ENCODE results near the gene PIM2.

PIM2 gene

DNA sequence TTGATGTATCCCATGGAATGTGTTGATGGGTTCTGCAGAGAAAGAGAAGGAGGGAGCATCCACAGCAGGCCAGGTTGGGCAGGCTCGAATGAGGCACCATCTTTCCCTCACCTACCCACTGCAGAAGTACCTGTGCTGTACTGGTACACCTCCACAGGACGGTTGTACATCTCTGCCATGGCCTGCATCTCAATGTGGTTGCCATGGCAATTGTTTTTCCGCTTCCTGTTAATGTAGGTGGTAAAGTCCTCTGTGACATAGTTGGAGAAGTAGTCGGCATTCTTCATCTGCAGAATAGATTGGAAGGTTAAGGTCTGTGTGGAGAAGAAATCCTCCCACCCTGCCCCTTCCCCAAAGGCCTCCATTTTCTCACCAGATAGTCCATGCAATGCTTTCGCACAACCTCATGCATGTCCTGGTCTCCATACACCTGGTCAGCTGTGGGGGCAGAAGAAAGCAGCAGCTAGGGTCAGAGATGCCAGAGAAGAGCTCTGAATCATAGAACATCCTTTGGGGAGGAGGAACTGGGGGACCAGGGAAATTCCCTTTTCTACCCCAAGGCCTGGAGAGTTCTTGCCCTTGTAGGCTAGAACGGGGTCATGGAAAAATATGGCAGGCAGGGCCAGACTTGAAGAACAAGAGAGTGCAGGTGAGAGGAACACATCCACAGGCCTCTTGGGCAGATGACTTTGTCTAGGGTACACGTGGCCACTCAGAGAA is 15.9 kb upstream of the PIM2 start:
- DNase-seq: no peak

DNA sequence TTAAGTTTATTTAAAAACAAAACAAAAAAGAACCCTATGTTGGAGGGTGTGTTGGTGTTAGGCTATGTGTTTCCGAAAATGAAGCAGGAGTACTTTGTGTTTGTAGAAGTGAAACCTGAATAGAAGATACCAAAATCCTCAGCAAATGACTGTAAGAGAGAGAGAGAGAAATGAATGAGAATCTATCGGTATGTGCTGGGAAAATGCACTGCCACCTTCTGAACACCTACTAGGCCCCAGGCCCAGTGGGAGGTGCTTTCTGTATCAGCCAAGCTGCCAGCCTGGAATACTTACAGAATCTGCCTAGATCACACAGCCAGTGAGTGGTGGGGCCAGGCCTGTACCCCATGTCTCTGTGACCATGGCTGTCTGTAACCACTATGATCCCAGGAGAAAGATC is 14.9 kb upstream of the PIM2 start:
- no peak for DNase-seq

DNA sequence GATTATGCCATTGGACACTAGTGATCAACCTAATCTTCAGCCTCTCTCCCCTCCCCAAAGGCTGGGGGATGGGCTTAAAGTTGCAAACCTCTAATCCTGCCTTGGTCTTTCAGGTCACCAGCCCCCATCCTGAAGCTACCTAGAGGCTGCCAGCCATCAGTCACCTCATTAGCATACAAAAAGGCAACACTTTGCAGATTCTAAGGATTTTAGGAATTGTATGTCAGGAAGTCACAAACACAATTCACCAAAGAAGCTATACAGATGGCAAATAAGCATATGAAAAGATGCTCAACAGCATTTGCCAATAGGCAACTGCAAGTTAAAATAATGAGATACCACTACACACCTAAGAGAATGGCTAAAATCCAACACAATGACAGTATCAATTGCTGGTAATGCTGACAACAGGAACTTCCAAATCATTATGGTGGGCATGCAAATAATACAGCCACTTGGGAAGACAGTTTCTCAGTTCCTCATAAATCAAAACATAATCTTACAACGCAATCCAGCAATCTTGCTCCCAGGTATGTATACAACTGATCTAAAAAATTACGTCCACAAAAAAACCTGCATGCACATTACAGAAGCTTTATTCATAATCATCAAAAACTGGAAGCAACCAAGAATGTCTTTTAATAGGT is 9.0 kb upstream of the PIM2 start:
- DNase-seq: no peak

DNA sequence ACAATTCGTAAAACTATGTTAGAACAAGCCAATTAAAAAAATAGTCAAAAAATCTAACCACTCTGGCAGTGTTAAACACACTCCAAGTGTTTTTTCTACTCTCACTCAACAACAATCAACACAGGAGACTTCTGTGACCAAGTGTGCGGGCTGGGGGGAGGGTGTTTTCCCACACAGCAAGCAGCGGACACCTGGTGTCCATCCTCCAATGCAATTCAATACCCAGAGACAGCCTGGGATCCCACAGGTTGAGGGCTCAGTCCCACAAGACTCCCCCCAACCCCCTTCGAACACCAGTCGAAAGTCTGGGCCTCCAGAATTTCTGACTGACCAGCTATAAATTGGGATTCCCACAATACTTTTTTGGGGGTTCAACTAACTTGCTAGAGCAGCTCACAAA is 8.3 kb upstream of the PIM2 start:
- DNase-seq: no peak

DNA sequence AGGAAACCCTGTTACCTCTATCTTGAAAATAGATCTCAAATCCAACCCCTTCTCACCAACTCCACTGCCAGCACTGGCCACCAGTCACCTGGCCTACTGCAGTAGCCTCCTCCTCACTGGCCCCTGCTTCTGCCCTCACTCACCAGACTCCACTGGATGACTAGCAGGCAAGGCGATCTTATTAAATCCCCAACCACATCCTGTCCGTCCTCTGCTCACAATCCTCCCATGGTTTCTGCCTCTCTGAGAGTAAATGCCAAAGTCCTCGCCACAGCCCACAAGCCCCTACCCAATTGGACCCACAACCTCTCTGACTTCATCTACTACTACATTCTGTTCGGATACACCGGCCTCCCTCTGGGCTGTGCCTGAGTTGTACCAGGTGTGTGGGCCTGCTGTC is 5.4 kb upstream of the PIM2 start:
- no peak for DNase-seq

DNA sequence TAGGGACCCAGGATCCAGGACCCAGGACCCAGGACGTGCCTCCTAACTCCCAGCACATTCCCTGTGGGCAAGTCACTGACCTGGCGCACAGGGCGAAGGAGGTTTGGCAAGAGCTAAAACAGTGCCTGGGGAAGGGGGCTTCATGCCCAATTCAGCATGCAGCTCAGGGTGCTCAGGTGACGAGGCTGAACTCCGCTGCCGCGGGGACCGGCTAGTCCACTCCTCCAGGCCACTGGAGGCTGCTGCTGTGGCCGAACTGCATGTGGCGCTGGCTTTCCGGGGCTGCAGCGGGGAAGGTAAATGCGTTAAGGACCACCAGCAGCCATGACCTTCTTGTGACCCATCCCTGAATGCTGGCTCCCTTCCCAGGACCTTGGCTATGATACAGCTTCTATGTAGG is 4.9 kb upstream of the PIM2 start:
- no peak for DNase-seq

DNA sequence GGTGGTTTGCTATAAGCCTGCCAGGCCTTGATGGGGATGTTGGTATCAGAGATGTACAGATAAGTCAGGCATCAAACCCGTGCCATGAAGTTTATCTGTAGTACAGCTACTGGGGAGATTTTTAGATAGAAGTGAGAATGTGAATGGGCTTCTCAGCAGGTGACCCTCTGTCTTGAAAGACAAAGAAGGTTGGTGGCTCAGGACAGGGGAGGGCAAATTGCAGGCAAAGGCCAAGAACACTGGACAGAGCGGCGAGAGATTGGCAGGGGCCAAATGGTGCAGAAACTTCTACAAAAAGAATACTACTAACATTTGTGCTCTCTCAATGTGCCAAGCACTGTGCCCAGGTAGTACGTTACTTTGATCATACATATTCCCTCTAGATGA is 1.9 kb upstream of the PIM2 start:
- no peak for DNase-seq

DNA sequence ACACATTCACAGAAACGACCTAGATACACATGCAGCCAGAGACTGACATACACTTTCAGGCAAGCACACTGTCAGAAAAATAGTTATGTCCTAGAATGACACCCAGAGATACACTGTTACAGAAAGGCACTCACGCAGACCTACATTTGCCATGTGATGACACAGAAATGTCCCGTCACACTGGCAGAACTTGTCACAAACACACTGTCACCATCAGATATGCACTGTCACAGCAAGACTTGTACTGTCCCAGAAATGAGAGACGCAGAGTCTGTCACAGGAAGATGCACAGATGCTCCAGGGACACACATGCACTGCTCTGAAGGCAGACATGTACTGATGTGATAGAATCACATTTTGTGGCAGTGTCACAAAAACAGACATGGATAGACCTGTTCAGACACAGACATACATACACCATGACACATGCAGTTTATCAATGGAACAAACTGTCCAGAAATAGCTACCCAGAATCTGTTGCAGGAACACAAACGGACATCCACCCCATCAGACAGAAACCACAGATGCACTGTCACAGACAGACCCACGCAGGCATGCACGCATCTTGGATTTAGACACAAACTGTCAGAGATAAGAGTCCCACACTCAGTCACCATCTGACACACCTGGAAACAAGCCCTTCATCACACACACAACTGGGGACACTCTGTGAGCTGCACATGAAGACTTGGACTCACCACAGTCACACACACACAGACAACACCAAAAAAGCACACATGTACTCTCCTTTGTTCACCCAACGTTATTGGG is 1.3 kb upstream of the PIM2 start:
- DNase-seq: no peak

DNA sequence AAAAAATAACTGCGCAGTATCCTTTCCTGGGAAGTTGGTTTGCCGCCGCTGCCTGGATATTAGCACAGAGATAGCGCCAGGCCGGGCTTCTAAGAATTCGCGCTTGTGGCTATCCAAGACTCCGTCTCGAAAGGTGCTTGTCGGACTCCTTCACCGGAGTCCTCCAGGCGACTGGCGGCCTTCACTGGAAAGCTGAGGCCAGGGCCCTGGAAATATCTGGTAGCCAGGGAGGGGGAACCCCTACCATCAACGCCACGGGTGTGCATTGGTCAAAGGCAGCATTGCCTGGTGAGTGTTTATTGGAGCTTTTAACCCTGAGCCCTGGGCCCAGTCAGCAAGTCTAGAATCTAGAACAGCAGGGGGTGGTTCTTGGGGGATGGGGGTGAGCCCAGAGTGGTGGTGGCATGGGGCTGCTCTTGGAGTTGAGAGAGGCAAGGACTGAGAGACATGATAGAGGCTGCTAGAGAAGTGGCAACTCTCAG is 577 bp upstream of the PIM2 start:
- DNase-seq: no peak

DNA sequence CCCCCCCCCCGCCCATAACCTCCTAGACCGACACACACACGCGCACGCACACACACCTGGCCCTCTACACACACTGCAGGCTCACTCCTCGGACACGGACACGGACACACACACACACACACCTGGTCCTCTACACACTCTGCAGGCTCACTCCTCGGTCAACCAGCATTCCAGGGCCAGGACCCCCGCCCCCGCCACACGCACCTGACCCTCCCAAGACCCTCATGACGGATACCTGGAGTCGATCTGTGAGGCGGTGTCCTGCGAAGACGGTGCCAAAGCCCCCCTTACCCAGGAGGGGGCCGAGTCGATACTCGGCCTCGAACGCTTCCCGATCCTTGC is 552 bp downstream of the PIM2 start:
- no peak for DNase-seq

DNA sequence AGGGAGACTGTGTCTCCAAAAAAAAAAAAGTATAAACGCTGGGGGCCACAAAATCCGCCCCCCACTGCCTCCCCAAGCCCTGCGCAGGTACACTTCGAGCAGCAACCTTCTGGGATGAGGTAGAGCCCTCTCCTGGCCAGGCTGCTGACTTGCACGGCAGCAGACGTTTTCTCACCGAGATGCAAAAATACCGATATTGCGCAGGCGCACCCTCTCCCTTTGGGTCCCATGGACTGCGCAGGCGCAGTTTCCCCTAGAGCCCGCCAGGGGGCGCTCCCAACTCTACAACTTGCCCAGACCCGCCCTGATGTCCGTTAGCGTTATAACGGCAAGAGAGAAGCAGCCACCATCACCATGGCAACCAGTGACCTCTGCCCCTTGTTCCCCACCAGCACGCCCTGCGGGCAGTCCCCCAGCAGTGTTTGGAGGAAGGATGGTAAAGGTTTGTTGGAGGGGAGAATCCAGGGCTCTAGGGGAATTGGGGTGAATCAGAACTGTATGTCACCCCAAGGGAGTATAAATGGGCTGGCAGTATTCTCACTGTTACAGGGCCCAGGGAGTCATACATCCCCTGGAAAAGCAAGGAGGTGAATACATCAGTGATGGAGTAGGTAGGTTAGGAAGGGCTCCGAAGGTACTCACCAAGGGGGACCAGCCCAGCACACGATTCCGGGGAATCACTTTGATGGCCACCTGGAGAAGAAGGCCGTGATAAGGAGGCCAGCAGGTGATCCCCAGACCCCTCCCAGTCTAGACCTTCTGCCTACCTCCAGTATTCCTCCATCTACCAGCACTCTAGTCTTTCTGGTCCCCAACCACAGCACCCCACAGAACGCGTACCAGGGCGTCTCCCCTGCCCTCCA is 1.5 kb downstream of the PIM2 start:
- DNase-seq: peak; percentile 70

DNA sequence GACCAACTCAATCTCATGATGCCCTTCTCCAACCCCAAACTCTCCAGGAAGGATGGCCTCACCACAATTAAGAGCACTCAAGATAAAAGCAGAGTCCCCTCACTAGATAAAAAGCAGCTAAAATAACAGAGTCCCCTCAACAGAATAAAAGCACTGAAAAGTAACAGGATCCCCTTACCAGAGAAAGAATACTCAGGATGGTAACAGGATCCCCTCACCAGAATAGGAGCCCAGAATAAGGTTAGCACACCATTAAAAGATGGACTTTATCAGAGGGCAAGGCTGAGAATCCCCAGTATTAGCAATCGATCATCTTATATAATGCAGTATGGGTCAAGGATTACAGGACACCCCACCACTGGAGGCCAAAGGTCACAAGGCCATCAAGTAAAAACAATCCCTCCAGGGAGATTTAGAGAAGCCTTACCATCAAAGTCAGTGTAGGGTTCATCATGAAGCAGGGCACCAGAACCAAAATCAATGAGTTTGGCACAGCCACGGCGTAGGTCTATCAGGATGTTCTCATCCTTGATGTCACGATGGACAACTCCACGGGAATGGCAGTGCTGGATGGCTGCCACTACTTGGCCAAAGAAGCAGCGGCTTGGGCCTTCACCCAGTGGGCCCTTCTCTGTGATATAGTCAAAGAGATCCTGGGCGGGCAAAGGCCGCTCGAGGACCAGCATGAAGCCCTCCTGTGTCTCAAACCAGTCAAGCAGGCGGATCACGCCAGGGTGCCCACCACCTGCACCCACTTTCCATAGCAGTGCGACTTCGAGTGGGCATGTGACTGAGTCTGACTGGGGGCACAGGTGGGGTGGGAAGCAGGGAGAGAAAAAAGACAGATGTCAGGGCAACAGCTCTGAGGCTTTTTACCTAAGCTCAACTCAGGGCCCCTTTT is 4.0 kb downstream of the PIM2 start:
- no peak for DNase-seq

DNA sequence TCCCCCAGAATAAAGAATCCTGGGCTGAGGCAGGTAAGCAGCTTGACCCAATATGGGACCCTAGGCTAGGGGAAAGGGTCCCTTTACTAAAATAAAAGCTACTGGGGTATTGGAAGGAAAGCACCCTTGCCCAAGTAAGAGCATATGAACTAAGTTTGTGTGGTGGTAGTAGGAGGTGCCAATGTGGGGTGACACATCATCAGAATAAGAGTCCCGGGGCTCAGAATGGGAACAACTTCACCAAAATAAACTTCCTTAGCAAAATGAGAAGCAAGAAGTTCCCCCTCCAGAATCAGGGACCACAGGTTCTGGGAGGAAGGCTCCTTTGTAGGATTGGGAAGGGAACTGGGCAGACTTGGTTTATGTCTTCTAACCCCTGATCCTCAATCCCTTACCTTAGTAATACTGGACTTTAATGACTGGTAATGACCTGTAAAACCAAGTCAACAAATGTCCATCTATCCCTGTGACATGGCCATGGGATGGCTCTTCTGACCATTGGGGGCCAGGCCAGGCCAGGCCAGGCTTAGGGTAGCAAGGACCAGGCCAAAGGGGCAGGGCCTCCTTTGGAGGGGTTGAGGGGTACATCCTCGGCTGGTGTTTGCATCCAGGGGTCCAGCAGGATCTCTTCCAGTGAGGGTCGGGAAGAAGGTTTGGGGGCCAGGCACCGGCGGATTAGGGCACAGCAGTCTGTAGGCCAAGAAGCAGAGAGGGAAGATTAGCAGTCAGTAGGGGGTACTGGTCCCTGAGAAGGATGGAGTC is 5.0 kb downstream of the PIM2 start:
- no peak for DNase-seq

DNA sequence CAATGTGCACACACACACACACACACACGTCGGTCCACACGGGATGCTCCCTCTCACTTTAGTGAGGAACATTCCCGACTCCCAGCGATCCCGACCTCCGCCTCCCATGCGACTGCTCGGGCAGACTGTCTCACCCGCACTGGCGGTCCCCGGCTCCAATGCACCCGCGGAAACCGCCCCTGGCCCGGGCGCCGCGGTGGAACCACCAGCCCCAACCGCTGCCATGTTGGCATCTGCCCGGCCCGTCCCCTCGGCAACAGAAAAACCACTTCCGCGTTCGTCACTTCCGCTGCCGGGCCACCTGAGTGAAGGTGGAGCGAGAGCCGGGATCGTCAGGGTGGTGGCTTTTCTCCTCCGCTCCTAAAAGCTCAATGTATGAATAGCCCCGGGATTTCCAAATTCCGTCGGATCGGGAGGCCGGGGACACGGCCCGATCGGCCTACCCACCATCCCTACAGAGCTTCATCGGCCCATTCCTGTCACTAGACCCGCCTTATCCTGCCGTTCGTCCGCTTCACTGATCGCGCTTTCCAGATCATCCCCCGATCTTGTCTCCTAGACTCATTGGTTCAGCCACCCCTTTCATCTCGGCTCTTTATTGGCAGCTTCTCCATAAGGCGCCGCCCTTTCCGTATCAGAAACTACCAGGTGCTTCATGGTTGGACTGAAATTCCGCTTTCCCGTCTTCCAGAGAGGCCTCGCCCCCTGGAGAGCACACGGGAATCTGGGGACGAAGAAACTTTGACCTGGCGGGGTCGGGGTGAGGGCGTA is 7.2 kb downstream of the PIM2 start, which contains the start of gene SLC35A2:
Gene SLC35A2, minus strand, starts transcription at position 235 of the 771 bp plus-strand sequence. Its CDS starts 10 bp downstream, at position 225.
- peak; percentile 69 for DNase-seq

DNA sequence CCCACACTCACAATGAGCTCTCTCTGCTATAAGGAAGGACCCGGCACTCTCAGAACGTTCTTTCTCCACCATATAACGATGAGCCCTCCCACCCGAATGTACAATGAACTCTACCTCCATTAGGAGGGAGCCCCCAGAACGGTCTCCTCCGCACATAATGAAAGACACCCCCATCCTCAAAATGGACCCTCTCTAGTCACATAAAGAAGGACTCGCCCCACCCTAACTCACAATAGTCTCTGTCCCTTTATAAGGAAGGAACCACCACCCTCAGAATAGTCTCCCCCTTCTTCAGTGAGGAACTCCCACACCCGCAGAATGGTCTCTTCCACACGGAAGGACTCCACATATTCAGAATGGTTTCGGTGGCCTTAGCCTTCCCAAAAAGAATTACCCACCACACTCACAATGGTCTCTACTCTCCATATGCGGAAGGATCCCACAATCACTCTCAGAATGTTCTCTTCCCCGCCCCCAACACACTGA is 7.9 kb downstream of the PIM2 start:
- no peak for DNase-seq

DNA sequence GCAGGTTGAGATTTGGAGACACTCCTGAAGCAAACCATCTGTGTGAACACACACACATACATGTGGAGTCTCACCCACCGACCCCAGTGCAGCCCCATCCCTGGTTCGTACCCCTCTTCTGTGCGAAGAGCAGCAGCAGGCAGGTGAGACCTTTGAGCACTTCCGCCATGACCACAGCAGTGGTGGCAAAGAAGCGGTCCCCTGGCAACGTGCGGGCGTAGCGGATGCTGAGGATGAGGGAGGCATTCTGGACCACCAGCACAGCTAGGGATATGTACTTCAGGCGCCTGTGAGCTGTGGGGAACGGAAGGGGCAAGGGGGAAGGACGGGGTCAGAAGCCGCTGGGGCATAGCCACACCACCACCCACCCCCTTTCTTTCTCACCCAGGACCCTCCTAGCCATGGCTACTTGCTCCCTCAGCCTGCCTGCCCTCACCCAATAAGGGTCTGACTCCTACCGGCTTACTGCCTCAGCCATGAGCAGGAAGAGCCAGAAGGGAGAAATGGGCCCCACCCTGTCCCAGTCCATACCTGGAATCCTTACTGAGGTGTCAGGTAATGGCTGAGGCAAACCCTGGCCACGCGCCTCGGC is 9.0 kb downstream of the PIM2 start:
- no peak for DNase-seq

DNA sequence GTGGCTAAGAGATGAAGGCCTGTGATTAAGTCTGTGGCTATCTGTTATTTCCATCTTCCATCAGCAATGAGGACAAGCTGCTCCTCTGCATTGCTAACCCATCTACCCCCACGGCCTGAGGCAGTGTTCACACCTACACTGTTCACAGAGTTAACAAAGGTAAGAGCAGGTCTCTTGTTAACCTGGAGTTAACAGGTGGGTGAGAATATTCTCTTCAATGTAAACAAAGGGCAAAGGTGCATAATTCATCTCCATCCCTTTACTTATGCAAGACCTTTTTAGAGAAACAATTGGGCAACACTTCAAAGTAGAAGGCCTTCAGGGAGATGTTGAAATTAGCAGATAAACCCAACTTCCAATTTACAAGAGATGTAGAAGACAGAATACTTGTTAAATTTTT is 10.2 kb downstream of the PIM2 start:
- no peak for DNase-seq

DNA sequence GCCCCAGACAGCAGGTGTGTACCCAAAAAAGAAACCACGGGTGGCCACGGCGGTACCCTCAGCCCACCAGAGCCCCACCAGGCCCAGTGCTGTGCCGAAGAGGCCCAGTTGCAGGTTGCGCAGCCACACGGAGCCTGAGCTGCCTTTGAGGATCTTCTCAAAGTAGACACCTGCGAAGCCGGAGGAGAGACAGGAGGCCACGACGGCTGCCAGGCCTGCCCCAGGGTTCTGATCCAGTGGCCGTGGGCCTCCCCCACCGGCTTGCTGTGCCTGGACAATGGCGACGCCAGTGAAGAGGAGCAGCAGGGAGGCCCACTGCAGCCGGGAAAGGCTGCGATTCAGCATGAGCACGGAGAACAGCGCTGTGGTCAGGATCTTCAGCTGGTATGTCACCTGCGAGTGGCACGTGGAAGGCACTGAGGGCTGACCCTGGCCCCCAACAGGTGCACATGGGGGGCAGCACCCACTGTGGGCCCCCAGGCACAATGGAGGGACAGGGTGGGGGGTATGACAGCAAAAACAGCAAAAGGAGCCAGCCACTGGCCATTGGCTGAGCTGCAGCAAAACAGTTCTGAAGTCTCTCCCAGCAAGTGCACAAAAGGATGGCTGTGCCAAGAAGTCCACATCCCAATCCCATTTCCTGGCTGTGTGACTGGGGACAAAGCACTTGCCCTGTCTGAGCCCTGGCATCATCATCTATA is 13.6 kb downstream of the PIM2 start:
- DNase-seq: no peak

DNA sequence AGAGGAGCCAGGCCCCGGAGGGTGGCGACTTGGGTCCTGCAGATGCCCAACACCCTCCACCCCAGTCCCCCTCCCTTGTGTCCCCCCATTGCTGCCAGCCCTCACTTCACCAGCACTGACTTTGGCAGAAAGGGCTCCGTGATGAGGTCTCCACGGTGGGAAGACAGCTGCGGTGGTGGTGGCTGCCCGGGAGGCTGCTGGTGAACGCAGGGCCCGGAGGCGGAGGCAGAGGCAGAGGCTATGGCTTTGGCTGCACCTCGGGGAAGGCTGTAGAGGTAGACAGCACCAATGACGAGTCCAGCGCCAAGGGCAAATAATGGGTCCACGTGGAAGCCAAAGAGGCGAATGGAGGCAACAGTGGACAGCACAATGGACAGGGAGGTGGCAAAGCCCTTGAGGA is 14.2 kb downstream of the PIM2 start:
- no peak for DNase-seq
